ENCODE results near the gene C1QA.
A peak's percentile ranks its signal among the peaks of the same experiment; 100 is the strongest.

Gene C1QA

DNA sequence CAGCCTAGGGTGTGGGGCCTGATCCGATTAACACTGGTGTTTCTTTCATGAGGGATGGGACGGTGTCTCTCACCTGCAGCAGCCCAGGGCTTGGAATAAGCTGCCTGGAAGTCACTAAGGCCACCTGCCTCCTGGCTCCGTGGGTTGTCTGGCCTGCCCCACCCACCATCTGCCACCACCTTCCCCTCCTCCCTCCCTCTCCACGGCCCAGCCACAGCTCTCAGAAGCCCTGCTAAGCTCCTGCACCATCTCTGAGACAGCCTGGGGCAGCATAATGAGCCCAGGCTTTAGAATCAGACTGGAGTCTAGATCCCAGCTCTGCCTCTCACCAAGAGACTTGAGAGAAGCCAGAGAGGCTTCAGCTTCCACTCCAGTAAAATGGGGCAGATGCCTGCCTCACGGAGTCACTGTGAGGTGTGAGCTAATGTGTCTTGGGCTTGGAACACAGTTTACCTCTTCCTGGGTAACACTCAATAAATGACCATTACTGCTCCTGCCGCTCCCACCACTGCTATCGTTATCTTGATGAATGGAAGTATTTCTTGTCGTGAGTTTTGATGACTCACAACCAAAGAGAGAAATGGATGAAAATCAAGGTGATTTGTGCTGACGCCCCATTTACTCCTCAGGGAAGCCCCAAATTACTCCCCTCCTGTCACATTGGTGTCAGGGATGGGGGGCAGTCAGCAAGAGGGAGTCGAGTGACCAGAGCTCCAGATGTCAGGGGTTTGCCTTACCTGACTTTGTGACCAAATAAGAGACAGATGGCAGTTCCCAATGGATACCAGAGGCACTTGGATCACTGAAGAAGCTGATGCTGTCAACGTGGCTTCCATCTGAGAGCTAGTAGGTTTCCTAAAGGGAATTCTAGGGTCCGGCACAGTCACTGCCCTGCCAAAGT lies 23.5 kb upstream of the C1QA start:
- DNase-seq, result peak; percentile 62

DNA sequence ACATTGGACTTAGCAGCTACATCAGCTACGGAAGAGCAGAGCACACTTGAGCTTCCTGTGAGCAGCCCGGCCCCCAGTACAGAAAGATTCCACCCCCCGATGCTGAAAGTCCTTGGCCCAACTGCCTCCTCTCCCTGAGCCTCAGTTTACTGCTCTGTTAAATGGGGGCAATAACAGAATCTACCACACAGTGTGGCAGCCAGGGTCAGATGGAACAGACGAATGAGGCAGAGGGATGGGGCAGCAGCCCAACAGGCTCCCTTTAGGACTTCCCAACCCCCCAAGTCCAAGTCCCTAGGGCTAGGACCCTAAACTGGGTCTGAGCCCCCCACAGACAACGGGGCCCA lies 22.9 kb upstream of the C1QA start:
- DNase-seq, result no peak

DNA sequence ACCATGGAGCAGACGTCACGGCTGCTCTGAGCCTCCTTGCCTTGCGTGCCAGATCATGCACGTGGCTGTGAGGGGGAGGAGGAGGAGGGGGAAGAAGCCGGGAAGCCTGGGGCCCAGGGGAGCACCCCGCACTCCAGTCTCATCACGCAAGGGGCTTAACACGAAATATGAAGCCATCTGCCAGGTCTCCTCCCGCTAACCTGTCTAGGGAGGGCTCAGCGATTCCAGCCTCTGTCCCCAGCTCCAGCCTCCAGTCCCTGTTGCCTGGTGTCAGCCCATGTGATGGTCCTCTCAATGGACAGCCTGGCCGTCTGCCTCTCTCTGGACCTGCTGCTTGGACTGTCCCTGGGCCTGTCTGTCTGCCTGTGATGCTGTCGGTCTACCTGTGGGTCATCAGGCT lies 22.5 kb upstream of the C1QA start:
- DNase-seq, result no peak

DNA sequence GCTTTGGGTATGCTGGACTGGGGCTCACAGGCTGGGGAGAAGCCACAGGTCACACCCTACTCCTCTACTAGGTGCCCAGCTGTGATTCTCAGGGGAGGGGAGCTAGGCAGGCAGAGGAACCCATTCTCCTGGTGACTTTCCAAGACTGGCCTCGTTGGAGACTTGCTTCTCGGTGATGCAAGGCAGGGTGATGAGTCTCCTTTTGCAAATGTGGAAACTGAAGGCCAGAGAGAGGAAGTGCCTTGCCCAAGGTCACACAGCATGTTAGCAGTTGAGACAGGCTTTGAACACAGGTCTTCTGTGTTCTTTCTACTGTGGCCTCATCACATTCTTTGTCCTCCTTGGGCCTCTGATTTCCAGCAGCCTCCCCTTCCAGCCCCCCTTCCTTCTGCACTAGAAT lies 20.5 kb upstream of the C1QA start:
- DNase-seq, result no peak

DNA sequence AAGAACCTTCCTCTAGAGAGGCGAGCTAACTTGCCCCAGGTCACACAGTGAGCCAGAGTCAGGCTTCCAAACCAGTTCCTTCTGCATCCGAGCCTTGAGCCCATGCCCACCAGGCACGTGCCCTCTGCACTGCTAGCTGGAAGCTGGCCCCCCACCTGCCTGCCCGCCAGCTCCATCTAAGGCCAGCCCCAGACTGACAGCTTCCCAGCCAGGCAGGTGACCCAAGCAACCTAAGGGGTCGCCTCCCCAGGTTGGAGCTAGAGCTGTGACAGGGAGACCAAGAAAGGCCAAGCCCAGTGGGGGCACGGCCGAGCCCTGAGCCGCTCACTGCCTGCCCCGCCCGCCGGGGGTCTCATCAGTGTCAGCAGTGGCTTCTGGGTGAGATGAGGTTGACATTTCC lies 19.9 kb upstream of the C1QA start:
- DNase-seq, result no peak

DNA sequence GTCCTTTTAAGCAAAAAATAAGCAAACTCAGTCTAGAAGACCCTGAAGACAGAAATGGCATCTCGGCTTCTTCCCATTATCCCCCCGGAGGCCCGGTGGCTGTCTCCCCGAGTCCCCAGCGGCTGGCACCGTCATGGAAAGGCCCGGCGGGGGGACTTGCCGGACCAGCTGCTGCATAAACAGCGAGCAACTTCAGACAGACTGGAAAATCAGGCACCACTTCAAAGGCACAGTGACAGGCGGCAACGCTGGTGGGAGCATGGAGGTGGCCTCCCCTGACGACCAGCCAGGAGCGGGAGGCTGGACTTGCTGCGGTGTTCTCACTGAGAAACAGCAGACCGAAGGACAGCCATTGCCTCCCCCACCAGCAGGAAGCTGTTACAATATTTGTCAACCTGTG lies 18.4 kb upstream of the C1QA start:
- DNase-seq, result no peak

DNA sequence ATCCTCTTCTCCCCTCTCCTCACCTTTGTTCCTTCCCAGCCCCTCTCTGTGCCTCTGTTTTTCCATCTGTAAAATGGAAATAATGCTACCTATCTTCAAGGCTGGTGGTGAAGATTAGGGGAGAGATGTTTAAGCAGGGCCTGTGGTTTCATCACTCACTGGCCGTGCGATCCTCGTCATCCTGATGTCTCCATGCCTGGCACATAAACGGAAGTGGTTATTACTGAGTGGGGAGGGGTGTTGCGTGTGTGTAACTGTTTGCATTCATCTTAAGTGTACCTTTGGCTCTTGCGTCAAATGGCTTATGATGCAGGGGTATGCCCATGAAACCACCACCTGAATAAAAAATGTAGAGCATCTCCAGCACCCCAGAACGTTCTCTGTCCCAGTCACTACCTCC lies 17.2 kb upstream of the C1QA start:
- DNase-seq, result no peak

DNA sequence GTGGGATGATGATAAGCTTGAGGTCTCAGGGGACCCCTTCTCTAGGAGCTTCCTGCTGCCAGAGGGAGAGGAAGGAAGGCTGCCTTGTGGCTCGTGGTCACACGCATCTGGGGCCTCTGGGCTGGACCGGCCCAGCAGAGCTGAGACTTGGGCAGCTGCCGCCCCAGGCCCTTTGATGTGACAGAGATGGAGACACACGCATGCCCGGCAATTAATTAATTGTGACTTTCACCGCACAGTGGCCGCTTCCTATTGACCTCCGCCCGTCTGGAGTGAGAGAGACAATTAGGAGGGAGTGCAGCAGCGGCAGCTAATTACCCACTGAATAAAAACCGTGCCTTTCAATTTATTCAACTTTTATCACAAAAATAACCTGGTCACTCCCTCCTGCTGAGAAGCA lies 16.6 kb upstream of the C1QA start:
- no peak for DNase-seq

DNA sequence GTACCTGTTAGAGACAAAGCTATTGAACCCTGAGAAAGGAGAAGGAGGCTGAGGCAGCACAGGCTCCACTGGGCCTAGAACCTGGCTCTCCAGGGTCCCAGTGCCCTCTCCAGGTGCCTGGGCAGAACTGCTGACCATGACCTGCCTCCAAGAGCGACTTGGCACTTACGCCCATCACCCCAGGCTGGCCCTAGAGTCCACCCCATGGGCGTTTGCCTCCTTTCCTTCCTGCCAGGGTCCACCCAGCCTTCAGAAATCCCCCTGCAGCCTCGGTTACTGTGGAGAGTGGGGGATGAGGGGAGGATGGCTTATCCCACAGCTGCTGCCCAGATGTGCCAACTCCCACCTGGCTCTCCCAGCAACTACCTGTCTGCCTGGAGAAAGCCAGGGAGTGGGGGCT lies 14.7 kb upstream of the C1QA start:
- no peak for DNase-seq

DNA sequence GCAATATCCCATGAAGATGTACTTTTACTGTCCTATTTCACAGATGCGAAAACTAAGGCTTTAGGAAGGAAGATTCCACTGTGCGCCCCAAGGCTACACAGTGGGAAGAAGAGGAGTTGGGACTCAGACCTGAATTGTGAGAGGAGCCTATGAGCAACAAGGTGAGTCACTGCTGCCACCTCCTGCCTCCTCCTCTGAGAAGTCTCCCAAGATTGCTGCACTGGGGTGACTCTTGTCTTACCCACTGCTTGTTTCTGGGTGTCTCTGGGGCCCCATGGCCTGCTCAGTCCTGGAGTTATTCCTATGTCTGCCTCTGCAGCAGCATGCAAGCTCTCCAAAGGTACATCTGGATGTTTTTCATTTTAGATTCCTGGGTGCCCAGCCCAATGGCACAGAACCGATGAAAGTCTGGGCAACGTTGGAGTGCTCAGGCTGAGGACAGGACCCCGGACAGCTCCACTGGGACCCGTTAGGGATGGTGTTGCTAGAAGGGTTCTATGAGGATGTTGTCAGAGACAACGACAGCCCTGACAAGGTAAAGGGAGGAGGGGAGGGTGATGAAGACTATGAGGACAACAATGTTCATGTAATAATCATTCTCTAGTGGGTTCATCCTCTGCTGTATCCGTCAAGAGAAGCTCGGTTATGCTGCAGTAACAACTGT lies 11.0 kb upstream of the C1QA start:
- no peak for DNase-seq

DNA sequence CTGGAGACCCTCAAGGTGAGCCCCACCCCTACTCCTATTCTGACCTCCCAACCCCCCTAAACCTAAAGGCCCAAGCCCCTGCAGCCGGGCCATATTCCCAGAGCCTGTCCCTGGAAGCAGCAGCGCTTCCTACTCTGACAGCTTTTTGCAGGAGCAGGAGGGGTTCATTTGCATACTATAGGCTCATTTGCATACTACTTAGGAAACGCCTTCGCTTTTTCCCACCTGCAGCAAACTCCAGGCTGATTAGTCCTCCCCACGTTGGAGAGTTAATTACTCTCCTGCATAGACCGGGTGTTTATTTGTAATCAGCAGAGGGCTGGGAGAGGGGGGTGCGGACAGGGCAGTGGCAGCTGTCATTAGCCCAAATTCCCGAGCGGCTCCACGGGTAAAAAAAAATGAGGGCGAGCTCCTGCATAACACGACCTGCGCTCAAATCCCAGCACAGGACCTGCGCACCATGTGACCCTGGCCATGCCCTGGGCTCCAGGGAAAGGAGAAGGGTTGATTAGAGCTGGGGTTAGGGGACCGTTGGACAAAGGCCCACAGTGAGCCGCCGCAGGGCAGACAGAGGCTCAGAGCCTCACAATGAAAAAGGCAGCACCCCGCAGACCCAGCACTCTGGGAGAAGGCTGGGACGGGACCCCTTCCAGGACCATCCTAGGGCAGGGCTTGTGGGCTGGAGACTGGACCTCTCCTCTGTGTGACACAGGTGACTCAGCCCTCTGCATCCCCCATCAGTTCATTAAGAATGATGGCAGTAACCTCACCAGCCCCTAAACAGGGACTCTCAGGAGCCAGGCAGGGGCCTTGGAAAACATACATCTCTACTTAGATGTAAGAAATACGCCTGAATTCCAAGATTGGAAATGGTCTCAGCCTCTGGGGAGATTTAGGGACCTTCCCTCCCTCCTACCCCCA lies 9.9 kb upstream of the C1QA start:
- DNase-seq, result no peak

DNA sequence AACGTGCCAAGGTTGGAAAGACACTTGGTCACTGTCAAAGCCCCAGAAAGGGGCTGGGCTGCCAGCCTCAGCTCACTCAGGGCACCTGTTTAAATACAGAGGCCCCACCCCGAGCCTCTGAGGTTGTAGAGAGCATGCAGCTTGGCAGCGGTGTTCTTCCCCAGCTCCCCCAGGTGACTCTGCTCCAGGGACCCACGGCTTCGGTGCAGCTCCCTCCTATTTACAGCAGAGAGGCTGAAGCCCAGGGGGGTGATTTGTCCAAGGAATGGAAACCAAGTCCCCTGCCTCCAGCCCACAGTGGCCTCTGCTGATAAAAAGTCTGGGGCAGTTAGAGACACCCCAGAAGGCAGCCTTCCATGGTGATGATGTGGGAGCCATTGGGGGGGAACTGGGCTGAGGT lies 9.1 kb upstream of the C1QA start:
- DNase-seq, result no peak

DNA sequence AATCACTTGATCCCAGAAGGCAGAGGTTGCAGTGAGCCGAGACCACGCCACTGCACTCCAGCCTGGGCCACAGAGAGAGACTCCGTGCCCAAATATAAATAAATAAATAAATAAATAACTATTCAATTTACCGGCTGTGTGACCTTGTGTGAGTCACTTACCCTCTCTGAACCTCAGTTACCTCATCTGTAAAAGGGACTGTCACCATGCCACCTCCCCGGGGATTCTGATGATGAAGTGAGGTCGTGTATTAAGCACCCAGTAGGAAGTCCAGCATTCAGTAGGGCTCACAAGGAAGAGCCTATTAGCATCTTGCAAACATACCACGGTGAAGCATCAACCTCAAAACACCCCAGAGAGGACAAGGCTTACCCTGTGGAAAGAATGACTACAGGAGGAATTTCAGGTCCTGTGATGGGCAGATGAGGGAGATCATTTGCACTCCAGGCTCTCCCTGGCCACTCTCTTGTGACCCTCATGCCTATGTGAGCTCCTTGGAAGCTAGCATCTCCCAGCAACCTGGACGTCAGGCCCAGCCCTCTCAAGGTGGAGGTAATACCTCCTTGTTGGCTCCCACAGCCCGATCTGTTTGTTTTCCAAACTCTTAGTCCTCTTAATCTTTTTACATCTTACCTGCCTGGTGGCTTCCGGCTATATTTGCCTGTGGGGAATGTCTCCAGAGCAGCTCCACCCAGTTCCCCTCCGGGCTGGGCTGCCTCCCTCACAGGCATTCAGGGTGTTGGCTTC lies 7.6 kb upstream of the C1QA start:
- no peak for DNase-seq

DNA sequence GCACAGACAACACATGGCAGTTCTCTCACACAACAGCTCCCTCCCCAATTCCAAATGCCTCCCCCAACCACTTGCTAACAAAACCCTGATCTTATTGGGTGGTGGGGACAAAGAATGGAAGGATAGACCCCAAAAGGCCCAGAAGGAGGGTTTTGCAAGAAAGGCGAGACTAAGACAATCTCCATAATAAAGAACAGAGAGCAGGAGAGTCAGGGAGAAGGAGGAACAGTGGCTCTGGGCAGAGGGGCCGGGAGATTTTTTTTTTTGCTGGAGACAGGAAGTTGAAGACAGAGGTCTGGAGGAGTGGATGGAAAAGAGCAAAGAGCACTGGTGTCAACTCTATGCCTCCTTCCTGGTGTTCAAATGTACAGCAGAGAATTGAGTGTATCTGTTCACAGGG lies 6.5 kb upstream of the C1QA start:
- DNase-seq, result no peak

DNA sequence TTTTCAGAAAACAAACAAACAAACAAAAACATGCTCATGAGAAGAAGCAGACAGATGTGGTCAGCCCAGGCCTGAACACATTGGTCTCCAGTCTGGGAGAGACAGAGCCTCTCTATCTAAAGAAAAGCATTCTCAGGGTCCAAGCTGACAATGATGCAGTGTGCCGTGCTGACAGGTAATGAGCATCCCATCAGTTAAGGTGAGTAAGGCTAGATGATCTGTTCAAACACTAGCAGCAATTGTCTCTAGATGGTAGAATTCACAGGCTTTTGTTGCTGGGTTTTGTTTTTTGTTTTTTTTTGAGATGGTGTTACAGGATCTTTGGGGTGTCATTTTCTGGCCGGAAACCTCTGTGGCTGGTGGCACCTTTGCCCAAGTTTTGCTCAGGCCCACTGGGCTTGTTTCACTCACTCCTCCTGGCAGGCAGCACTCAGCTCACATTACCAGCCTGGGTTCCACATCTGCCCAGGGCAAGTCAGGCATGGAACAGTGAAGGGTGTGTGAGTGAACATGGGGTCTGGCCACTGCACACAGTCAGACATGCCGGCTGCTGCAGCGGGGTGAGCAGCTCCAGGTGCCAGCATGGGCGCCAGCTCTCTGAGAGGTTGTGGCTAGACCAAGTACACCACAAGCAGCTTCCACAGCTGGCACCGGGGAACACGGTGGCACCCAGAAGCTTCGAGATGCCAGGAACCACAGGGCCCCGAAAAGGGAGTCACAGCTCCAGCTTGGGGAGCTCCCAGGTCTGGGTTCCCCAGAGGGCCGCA lies 2.5 kb upstream of the C1QA start:
- DNase-seq, result no peak

DNA sequence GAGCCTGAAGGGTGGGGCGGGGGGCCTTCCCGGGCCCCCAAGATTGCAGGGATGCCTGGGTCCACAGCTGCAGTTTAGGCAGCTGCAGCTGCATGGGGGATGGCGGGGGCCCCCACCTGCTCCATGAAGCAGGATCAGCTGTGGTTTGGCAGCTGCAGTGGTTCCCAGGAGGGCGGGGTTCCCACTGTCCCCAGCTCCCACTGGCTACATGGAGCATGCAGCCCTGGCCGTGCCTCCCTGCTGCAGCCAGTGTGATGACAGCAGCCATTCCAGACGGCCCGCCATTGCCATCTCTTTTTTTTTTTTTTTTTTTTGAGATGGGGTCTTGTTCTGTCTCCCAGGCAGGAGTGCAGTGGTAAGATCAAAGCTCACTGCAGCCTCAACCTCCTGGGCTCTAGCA lies 992 bp upstream of the C1QA start:
- no peak for DNase-seq

DNA sequence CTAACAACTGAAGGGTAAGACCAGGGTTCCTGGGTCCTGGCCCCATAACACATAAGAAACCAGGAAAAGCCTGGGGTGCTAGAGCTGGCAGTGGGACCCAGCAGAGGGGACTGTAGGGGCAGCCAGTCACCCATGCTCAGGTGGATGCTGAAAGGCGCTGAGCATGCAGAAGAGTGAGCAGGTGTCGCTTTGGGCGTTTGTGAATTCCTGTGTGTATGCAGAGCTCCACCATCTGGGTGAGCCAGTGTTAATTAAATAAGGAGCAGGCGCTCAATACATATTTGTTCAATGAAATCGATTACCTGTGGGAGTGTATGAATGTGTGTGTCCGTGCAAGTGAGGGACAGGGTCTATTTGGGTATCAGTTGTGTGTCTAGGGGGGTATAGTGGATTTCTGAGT lies 499 bp downstream of the C1QA start:
- DNase-seq, result no peak

DNA sequence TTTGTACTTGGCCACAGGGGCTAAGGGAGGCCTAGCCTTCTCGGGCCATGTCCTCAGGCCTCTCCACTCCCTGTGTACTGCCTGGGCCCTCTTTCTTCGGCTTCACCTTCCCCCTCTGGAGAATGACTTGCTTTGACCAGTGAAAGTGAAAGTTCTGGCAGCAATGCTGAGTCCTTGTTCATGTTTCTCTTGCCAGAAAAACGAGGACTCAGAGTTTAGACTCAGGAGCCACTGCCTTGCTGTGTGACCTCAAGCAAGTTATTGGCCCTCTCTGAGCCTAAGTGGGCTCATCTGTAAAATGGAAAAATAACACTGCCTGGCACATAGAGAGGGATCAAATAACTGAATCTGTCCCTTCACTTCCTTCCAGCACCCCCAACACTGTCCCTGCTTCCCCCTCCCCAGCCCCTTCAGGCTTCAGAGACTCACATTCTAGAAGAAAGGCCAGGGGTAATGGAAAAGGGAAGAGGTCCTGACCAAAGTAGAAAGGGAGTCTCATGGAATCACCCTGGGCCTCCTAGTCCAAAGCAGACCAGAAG lies 1.5 kb downstream of the C1QA start:
- DNase-seq, result no peak

DNA sequence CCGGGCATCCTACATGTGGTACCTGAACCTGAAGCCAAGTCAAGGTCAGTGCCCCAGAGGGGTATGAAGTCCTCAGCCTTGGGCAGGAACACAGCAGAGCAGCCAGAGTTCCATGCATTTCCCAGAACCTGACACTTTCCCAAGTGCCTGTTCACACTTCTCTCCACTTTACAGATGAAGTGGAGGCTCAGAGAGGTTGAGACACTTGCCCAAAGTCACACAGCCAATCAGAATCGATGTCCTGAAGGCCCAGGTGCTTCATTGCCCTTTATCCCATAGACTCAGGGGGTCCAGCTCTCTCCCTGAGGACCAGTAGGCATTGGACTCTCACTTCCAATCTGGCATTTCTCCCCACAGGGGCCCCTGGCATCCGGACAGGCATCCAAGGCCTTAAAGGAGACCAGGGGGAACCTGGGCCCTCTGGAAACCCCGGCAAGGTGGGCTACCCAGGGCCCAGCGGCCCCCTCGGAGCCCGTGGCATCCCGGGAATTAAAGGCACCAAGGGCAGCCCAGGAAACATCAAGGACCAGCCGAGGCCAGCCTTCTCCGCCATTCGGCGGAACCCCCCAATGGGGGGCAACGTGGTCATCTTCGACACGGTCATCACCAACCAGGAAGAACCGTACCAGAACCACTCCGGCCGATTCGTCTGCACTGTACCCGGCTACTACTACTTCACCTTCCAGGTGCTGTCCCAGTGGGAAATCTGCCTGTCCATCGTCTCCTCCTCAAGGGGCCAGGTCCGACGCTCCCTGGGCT lies 2.2 kb downstream of the C1QA start:
- no peak for DNase-seq

DNA sequence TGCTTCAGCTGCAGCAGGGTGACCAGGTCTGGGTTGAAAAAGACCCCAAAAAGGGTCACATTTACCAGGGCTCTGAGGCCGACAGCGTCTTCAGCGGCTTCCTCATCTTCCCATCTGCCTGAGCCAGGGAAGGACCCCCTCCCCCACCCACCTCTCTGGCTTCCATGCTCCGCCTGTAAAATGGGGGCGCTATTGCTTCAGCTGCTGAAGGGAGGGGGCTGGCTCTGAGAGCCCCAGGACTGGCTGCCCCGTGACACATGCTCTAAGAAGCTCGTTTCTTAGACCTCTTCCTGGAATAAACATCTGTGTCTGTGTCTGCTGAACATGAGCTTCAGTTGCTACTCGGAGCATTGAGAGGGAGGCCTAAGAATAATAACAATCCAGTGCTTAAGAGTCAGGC lies 2.9 kb downstream of the C1QA start:
- no peak for DNase-seq

DNA sequence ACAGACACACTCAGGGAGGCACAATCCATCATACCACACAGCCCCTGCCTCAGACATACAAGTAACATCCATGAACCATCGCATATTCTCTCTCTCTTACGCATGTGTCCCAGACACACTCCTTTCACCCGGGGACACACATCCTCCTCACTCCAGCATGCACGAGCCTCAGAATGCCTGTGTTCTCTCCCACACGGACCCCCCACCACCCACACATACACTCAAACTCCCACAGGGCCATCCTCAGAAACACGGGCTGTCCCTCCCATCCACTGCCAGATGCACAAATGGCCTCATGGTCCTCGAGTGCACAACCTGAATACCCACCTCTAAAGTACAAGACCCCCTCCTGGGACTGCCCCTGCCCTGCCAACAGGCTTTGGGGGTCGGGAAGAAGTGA lies 4.8 kb downstream of the C1QA start:
- DNase-seq, result no peak

Measured in NCI-H187 treated with DMSO at 0.1 percent for 48 hours (cell line).